OCI-LY7 (cell line): Measurements from ENCODE around the gene PLPP6. TPM values are rescaled to one million over a fixed set of nuclear protein-coding genes. Genes with fewer than 3 reads are reported as not detected.

Experiments used
- BruUV-seq: library from RNA; stranded (reverse); fragments of 400-500 nt; replicated peaks from 2 replicates; lab custom pipeline; 2021; lab: Mats Ljungman, UMichigan
- CTCF ChIA-PET: fragments of 300-600 bp; sonication (Branson Sonifier 250); formaldehyde crosslinking; loops from one replicate; lab custom pipeline; 2022; ENCODE audit warnings: antibody characterized with exemption; ENCODE audit not compliant: unreplicated experiment; lab: Charles Lee
- POLR2A ChIA-PET: fragments of 300-600 bp; sonication (Branson Sonifier 250); formaldehyde crosslinking; loops from one replicate; lab custom pipeline; 2022; ENCODE audit warnings: antibody characterized with exemption; lab: Charles Lee
- DNase-seq: peaks from one replicate; pipeline ENCODE4 v3.0.0-alpha.2; 2015; ENCODE audit warnings: low spot score
- H2AFZ ChIP-seq: fragments of 200-600 bp; sonication (generic), shearing (Covaris generic); 2 replicates; pipeline ENCODE4 v1.6.1; 2014; ENCODE audit warnings: mild to moderate bottlenecking, antibody characterized with exemption, low read length, moderate library complexity
- H3K27ac ChIP-seq: fragments of 200-600 bp; sonication (generic); 2 replicates; pipeline ENCODE4 v1.5.1; 2014; ENCODE audit warnings: mixed run types, low read depth, mild to moderate bottlenecking, moderate library complexity, low read length, inconsistent platforms; ENCODE audit not compliant: poor library complexity, severe bottlenecking
- H3K36me3 ChIP-seq: fragments of 200-600 bp; sonication (generic); 2 replicates; pipeline ENCODE4 v1.6.1; 2014; ENCODE audit warnings: mild to moderate bottlenecking, antibody characterized with exemption, low read length, moderate library complexity, mixed read lengths; ENCODE audit not compliant: insufficient read depth
- H3K4me1 ChIP-seq: fragments of 200-600 bp; sonication (generic); 2 replicates; pipeline ENCODE4 v1.5.1; 2014; ENCODE audit warnings: mild to moderate bottlenecking, low read length; ENCODE audit not compliant: insufficient read depth, poor library complexity, severe bottlenecking
- H3K4me2 ChIP-seq: fragments of 200-600 bp; sonication (generic); 2 replicates; pipeline ENCODE4 v1.6.1; 2014; ENCODE audit warnings: mild to moderate bottlenecking, low read length
- H3K4me3 ChIP-seq: fragments of 200-600 bp; sonication (generic); 2 replicates; pipeline ENCODE4 v1.5.1; 2014; ENCODE audit warnings: mild to moderate bottlenecking, low read depth, low read length; ENCODE audit not compliant: poor library complexity, severe bottlenecking
- H3K79me2 ChIP-seq: fragments of 200-600 bp; sonication (generic); 2 replicates; pipeline ENCODE4 v1.6.1; 2016; ENCODE audit warnings: low read depth, mild to moderate bottlenecking, low read length, moderate library complexity, mixed read lengths; ENCODE audit not compliant: insufficient read depth
- H3K9me2 ChIP-seq: fragments of 200-600 bp; sonication (generic); 2 replicates; pipeline ENCODE4 v1.6.1; 2016; ENCODE audit warnings: mild to moderate bottlenecking, low read length, mixed read lengths; ENCODE audit not compliant: insufficient read depth
- H3K9me3 ChIP-seq: fragments of 200-600 bp; sonication (generic); 2 replicates; pipeline ENCODE4 v1.6.1; 2014; ENCODE audit warnings: mild to moderate bottlenecking, mixed run types, low read length, mixed read lengths
- H4K20me1 ChIP-seq: fragments of 200-600 bp; sonication (generic); 2 replicates; pipeline ENCODE4 v1.6.1; 2014; ENCODE audit warnings: mild to moderate bottlenecking, antibody characterized with exemption, low read length, moderate library complexity, mixed read lengths; ENCODE audit not compliant: insufficient read depth
- EZH2phosphoT487 ChIP-seq: fragments of 200-600 bp; sonication (generic); IDR thresholded peaks from 2 replicates; pipeline ENCODE4 v1.6.1; 2018; ENCODE audit warnings: low read depth, borderline replicate concordance, mild to moderate bottlenecking, mixed run types, antibody characterized with exemption, low read length, moderate library complexity, mixed read lengths
- intact Hi-C: fragments of 100-400 bp; cut with micrococcal nuclease; formaldehyde crosslinking; loops from one replicate; pipeline ENCODE4 v1.10.0; 2022; ENCODE audit not compliant: unreplicated experiment
- total RNA-seq, 2 experiments: library from RNA; depleted of rRNA in 1 of 2; stranded (reverse); fragments of >200 nt in 1 of 2; shearing (Covaris generic) in 1 of 2; gene quantifications; 2 replicates each; pipeline ENCODE4 v1.2.3, GENCODE V29; 2014 to 2022
- TF ChIP-seq, protein P1 (sequence below): fragments of 200-600 bp; sonication (generic); conservative IDR thresholded peaks from 2 replicates; pipeline ENCODE4 v1.5.1; 2014; ENCODE audit warnings: mild to moderate bottlenecking, antibody characterized with exemption, low read length, moderate library complexity, mixed read lengths

PLPP6 gene
- total RNA-seq, 2 experiments from 2014 or later, result 4.6 to 8.1 TPM

DNA sequence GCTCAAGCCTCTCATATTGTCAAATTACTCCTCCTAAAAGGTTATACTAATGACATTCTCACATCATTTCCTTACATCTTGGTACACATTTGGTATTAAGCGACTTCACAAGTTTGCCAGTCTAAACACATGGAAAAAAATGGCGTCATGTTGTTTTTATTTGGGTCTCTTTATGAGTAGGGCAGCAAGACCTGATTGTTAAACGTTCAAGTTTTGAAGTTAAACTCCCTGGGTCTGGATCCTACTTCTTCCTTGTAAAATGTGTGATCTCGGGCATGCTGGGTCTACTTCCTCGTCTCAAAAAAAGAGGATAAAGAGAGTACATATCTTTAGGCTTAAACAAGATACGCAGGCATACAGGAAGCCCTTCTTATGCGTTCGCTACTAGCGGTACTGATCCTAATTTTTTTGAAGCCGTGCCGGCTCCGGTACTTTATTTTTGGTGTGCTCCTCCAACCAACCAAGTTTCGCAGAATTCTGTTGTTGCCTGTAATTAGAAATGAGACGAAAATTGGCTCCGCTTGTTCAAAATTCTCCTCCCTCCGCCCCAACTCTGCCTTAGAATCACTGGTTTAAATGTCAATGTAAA lies 16.7 kb downstream of the PLPP6 start:
- H3K9me2 ChIP-seq, result no peaks in the 10 kb centered on the region
- BruUV-seq, result TSS peak; percentile 97
- peaks cover 5% of the 10 kb centered on the region; the same call in 1 of the 2 replicates for H3K36me3 ChIP-seq
- DNase-seq, result peak; percentile 47
- H3K27ac ChIP-seq, result peak overlapping the region; percentile 80
- H3K4me2 ChIP-seq, result peak overlapping the region; percentile 69
- ChIA-PET CTCF (no interaction called here), POLR2A (no interaction called here)
- H2AFZ ChIP-seq, result peak overlapping the region; percentile 85
- no peaks in the 10 kb centered on the region for H4K20me1 ChIP-seq
- intact Hi-C loops, result loop anchor here (1.0 to 5.0 kb wide), 4 partner anchors 62 to 759 kb away; partner anchors contain the start of genes JAK2, PLGRKT and RCL1
- TF ChIP-seq, protein P1, sequence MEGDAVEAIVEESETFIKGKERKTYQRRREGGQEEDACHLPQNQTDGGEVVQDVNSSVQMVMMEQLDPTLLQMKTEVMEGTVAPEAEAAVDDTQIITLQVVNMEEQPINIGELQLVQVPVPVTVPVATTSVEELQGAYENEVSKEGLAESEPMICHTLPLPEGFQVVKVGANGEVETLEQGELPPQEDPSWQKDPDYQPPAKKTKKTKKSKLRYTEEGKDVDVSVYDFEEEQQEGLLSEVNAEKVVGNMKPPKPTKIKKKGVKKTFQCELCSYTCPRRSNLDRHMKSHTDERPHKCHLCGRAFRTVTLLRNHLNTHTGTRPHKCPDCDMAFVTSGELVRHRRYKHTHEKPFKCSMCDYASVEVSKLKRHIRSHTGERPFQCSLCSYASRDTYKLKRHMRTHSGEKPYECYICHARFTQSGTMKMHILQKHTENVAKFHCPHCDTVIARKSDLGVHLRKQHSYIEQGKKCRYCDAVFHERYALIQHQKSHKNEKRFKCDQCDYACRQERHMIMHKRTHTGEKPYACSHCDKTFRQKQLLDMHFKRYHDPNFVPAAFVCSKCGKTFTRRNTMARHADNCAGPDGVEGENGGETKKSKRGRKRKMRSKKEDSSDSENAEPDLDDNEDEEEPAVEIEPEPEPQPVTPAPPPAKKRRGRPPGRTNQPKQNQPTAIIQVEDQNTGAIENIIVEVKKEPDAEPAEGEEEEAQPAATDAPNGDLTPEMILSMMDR, result no peak
- TF ChIP-seq EZH2phosphoT487, result no peak
- H3K79me2 ChIP-seq, result peaks cover 31% of the 10 kb centered on the region
- H3K9me3 ChIP-seq, result no peaks in the 10 kb centered on the region
- peak overlapping the region; percentile 90 for H3K4me3 ChIP-seq
- H3K4me1 ChIP-seq, result peaks cover 20% of the 10 kb centered on the region

DNA sequence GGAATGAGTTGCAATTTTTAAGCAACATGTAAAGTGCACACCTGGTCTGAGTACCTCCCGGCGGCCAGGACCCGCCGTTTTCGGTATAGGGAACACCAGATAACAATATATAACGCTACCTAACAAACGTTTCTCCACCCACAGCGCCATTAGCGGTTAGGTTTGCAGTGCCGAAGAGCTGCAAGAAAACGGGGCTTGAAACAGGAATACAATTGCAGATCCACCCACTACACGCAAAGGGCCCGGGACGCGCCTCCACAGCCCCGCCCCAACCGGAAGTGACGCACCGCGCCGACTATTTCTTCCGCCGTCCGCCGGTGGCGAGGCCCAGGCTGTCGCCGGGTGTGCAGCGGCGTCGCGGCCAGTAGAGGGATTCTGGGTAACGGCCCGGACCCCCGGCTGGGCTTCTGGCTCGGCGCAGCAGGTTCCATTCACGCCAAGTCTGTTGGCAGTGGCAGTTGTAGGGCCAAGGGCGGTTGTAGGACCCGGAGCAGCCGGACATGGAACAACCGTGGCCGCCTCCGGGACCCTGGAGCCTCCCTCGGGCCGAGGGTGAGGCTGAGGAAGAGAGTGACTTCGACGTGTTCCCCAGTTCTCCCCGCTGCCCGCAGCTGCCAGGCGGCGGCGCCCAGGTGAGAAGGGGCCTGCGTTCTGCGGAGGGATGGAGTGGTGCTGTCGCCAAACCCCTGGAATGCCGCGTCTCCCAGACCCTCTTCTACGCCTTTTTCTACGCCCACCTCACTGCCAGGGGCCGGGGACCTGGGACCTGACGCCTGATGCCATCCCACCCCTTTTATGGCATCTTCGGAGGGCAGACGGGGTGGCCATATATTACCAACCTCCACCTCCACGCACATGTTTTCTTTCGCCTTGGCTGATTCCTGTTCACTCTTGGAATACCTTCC lies 17.4 kb downstream of the PLPP6 start, which contains the start of gene CDC37L1:
Gene CDC37L1, plus strand, starts transcription at position 302 of the 905 bp plus-strand sequence. Its CDS starts 199 bp downstream, at position 501.
- no peaks in the 10 kb centered on the region for H4K20me1 ChIP-seq
- intact Hi-C loops, result loop anchor here (1.0 to 5.0 kb wide), 4 partner anchors 61 to 758 kb away; partner anchors contain the start of genes JAK2, PLGRKT and RCL1
- H2AFZ ChIP-seq, result peak within 1 kb of the TSS; percentile 85
- peak; percentile 96 for DNase-seq
- CTCF ChIA-PET, result no interaction called here
- H3K9me2 ChIP-seq, result no peaks in the 10 kb centered on the region
- H3K27ac ChIP-seq, result peak within 1 kb of the TSS; percentile 80
- H3K9me3 ChIP-seq, result no peaks in the 10 kb centered on the region
- H3K4me3 ChIP-seq, result peak within 1 kb of the TSS; percentile 90
- H3K4me2 ChIP-seq, result peak within 1 kb of the TSS; percentile 88
- POLR2A ChIA-PET, result interaction anchor here (0.6 to 1.0 kb wide), 2 partner anchors 14 to 40 kb away, joined by 3 read pairs; no protein-coding TSS in a partner anchor
- BruUV-seq, result no TSS peak
- H3K36me3 ChIP-seq, result peaks cover 5% of the 10 kb centered on the region; the same call in 1 of the 2 replicates
- TF ChIP-seq, protein P1, result peak; percentile 65
- TF ChIP-seq EZH2phosphoT487, result no peak
- peaks cover 20% of the 10 kb centered on the region for H3K4me1 ChIP-seq
- H3K79me2 ChIP-seq, result peaks cover 32% of the 10 kb centered on the region
